ENCODE data around the gene BICRA.

BICRA gene

DNA sequence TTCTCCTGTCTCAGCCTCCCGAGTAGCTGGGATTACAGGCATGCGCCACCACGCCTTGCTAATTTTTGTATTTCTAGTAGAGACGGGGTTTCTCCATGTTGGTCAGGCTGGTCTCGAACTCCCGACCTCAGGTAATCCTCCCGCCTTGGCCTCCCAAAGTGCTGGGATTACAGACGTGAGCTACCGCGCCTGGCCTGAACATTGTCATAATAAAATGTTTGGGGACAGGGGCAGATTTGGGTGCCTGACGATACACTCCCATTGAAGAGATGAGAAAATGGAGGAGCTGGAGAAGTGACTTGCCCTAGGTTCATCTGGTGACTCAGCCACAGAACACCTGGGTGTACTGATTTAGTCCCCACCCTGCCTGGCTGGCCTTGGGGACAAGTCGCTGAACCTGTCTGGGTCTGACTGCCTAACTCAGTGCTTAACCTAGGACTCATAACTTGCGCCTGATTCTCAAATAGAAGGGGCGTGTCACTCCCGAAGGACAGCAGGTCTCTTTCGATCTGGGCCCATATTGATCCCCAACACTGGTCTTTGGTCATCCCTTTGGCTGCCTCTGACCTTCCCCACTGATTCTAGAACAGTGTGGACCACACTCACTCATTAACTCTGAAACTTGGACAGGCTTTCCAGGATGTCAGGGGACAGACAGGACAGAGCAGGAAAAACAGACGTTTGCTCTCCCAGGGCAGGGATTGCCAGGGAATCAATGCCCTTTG is 7.6 kb upstream of the BICRA start:
- no peak for DNase-seq

DNA sequence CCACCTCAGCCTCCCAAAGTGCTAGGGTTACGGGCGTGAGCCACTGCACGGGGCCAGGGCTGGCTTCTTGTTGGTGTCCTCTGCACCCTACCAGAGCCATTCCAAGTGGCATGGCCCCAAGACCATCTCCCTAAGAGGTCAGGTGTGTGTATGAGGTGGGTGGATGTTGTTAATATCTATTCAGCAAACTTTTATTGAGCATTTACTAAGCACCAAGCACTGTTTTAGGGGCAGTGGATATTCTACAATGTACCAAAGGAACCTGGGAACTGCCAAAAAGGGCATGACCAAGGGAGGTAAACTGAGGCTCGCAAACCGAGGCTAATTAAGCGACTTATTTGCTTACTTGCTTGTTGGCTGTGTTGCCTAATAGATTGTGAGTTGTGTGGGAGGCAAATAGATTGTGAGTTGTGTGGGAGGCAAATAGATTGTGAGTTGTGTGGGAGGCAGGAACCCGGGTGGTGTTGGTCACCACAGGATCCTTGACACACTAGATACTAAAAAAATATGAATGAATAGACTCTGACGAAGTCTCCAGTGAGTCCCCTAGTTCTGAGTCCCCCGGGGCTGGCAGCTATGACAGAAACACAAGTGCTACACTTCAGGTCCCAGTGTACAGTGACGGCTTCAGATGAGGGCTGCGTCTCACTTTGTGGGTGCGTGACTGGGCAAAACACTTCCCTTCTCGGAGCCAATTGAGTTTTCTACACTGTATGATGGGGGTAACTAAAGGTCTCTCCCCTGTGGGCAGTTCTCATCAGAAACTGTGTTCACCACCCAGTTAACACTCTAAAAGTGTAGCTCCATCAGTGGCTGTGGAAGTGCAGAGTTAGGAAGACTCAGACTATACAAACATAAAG is 5.0 kb upstream of the BICRA start:
- no peak for DNase-seq

DNA sequence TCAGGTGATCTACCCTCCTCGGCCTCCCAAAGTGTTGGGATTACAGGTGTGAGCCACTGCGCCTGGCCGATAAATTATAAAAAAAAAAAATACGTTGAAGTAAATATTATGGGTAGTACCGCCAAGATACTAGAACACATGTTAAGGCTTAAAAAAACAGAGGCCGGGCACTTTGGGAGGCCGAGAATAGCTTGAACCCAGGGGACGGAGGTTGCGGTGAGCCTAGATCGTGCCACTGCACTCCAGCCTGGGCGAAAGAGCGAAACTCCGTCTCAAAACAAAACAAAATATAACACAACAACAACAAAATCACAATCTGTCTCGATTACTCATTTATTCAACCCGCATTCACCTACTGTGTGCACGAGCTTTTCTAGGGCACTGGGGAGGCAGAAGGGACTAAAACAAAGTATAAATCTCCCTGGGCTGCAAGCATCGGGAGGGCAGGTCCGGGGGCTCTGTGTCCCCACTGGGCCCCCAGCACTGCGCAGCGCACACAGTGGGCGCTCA is 1.3 kb upstream of the BICRA start:
- no peak for DNase-seq

DNA sequence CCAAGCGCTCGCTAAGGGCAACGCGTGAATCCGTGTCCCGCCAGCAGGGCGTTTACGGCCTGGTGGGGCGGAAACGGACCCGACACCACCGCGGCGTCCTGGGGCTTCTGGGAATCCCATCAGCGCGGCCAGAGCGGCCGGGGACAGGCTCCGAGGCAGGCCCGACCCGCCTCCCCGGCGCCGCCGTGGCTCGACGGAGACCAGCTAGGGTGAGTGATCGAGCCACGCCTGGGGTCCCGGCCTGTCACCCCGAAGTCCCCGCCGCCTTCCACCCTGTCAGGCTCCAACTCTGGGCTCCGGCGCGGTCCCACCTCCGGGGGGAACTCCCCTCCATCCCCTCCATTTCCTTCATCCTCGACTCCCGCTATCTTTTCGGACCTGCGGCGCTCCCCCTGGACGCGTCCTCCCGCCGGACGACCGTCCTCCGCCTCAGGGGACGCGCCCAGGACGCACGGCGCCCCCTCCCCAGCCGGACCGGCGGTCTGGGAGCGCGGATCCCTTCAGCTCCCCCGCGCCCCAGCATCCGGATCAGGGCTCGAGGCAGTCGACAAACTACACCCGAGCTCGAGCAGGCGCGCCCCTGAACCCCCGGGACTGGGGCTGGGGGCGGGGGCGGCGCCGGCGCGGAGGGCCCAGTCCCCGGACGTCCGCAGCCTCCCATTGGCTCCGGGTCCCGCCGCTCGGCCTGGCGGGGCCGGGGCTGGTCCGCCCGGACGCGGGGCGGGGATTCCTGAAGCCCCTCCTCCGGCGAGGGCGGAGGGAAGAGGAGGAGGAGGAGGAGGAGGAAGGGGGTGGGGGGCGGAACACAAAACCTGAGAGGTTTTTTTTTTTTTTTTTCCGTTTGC is 638 bp upstream of the BICRA start:
- DNase-seq: peak; percentile 100

DNA sequence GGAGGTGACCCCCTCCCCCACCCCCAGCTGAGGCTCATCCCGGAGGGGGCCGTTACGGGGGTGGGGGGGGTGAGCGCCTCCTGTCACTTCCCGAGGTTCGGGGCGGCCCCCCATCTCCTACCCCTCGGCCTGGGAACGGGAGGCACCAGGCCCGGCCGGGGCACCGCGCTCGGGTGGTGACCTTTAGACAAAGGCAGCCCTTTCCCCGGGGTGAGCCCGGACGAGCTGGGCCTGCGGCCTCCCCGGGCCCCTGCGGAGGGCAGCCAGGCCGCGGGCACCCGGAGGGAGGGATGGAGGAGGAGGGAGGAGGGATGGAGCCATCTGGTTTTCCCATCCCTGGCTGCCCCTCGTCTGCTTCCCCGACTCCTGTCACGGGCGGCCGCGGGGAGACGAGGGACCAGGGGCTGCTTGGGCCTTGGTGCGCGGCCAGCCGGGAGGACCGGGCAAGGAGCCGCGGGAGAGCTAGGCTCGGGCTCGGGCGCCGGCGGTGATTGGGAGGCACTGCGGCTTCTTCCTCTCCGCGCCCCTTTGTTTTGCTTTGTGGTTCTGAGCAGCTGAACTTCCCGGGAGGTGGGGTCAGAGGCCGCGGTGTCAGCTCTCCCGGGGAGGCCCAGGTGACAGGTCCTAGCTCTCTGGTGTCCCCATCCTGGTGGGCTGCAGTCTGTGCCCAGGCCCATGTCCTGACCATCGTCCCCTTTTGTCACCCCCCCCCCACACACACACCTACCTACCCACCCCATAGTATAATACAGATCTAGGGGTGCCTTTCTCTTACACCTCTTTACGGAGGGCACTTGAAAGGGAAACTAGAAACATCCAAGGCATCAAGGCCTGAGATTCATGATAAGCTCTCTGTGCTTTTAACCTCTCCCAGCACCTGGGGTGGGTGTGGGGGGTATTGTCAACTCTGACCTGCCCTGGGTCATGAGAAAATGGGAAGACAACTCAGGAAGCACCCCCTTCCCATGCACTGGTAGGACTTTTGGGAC is 1.3 kb downstream of the BICRA start:
- peak; percentile 50 for DNase-seq

DNA sequence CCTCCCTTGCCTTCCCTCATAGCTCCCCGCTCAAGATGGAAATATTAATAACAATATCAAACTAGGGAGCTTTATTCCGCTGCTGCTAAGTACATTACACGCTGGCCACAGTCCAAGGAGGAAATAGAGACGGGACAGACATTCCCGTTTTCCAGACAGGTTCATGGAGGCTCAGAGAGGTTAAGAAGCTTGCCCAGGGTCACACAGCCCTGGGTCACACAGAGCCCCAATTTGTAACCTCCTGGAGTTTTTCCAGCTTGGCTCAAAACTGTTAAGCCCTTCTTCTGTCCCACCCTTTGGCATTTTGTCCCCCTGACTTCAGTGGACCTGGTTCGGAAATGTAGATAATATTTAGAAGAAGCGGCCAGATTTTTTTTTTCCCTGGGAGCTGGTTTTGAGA is 2.0 kb downstream of the BICRA start:
- no peak for DNase-seq

DNA sequence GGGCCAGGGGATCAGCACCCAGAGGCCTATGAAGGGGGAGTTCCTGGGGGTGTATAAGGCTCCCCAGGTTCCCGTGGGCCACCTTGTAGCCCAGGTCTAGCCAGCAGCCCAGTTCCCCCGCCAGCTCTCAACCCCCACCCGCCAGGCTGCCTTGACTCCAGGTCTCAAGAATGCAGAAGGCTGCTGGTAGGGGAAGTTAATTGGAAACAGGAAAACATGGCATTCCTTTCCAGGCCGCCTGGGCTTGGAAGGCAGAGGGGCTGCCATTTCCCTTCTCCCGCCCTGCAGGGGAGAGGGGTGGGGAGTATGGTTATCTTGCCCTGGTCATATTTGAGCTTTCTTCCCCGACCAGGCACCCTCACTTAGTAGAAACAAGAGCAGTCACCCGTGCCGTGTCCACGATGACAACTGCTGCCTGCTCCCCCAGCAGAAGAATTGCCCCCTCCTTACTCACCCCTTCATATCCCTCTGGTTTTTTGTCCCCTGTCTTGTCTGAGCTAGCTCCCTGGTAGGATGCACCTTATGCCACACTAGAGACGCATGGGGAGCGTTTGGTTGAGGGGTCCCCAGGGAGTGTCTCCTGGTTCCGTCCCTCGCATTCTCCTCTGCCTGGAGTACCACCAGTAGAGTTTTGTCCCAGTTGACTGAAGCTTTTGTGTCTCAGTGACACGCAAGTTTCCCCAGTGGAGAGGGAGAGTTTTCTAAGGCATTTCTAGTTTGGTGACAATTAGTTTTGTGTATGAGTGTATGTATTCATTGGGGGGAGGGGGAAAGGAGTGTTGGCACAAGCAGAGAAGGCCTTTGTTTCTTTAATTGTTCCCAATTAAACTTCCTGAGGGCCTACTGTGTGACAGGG is 4.5 kb downstream of the BICRA start:
- DNase-seq: no peak

DNA sequence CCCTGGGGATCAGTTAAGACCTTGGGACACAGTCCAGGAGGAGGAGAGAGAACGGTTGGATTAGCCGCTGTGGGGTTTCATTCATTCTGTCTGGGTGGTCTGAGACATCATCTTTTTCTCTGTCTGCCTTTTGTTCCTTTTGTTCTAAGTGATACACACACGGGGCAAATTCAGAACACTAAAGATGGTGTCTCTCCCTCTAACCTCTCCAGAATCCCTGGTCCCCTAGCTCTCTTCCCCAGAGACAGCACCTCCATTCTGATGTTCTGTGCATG is 5.0 kb downstream of the BICRA start:
- no peak for DNase-seq

DNA sequence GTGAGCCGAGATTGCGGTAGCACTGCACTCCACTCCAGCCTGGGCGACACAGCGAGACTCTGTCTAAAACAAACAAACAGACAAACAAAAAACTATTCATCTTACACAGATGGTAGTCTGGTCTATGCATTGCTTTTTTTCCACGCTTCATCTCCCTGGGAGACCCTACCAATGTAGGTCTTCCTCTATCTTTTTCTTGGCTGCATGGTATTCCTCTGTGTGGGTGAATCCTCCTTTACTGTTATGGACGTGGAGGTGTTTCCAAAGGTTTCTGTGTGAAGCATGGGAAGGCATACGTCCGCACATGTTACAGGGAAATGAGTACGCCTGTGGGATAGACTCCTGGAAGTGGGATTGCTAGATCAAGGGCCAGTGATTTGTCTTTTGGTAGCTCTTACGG is 5.6 kb downstream of the BICRA start:
- DNase-seq: no peak

DNA sequence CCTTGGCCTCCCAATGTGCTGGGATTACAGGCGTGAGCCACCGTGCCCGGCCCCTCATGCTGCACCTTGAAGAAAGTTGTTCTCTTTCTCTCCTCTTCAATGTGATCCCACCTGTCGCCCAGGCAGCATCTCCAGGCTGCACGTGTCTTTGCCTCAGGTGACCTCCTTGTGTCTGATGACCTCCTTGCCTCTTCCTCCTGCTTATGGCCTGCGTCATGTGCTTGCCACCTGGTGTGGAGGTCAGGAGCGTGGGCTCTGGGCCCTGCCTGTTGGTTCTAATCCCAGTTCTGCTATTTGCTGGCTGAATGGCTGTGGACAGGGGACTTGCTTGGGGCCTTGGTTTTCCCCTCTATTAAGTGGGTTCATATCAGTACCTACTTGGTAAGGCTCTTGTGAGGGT is 6.3 kb downstream of the BICRA start:
- DNase-seq: no peak

DNA sequence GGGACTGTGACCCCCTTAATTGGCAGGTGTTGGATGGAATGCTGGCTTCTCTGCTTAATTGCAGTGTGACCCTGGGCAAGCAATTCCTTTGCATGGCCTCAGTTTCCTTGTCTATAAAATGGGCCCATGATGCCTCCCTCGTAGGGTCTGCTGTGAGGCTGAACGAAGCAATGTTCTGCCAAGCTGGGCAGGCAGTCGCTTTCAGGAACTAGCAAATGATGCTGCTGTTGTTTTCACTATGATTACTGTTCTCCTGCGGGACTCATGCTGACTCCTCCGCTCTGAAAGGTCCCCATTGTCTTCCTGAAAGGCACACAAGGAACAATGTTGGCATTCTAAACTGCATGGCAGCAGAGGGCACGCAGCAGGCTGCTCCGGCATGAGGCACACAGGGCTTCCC is 6.8 kb downstream of the BICRA start:
- DNase-seq: no peak

DNA sequence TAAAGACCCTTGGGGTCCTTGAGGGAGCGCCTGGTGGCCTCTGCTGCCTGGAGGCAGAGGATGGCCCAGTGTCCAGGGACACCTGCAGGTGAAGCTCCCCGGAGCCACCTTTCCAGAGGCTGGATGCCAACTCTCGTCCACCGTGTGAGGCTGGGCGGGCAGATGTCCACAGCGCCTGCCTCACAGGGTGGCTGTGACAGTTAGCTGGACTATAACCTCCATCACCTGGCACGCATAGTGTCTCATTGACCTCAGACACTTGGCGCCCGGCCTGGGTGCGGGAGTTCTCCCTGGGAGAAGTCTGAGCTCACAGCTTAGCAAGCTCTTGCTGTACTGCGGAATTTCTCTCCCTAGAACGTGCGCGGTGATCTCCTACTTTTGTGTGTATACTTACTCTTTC is 9.8 kb downstream of the BICRA start:
- DNase-seq: no peak

DNA sequence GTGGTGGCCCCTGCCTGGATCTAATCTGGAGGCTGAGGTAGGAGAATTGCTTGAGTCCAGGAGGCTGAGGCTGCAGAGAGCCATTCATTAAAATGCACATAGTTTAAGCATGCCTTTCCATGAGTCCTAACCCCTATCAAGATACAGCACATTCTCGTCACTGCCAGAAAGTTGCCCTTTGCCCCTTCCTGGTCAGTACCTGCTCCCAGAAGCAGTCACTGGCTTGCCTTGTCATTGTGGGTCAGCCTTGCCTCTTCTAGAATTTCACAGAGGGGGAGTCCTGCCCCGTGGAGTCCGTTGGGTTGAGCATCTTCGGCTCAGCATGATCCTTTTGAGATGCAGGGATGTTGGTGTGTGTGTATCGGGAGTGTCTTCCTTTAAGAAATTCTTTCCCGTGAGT is 10.8 kb downstream of the BICRA start:
- DNase-seq: no peak

DNA sequence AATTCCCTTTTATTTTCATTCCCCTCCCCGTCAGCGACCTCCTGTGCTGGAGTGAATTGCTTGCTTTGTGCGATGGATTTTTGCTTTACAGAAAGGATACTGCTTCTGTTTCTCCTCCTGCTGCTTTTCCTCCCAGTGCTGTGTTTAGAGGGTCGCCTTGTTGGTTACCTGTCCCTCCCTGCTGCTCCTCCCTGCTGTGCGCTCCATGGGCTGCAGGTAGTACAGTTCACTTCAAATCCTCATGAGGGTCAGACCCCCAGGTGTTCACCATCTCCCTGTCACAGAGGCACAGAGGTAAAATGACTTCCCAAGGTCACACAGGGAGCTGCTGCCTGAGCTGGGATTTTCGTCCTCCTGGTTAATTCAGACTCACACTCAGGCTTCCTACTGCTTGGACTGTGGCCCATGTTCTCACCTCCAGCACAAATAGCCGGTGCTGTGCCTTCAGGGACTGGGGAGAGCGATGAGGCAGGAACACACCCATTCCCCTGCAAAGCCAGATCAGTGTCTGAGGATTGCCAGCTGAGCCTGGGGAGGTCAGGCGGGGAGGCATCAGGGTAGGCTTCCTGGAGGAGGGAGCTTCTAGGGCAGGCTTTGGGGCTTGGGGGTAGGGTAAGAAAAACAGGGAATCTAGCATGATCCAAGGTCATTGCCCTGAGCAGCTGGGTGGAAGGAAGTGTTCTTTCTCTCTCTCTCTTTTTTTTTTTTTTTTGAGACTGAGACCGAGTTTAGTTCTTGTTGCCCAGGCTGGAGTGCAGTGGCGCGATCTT is 14.4 kb downstream of the BICRA start:
- no peak for DNase-seq

DNA sequence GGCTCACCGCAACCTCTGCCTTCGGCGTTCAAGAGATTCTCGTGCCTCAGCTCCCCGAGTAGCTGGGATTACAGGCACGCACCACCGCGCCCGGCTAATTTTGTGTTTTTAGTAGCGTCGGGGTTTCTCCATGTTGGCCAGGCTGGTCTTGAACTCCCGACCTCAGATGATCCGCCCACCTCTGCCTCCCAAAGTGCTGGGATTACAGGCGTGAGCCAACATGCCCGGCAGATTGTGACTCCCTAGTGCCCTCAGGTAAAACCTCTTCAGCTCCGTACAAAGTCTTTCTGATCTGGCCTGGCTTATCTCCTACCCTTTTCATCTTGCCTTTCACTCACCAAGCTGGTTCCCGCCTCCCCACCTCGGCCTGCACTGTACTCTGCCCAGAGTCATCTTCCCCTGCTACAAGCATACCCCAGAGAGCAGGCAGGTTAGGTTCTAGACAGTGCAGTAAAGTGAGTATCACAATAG is 15.0 kb downstream of the BICRA start:
- no peak for DNase-seq

DNA sequence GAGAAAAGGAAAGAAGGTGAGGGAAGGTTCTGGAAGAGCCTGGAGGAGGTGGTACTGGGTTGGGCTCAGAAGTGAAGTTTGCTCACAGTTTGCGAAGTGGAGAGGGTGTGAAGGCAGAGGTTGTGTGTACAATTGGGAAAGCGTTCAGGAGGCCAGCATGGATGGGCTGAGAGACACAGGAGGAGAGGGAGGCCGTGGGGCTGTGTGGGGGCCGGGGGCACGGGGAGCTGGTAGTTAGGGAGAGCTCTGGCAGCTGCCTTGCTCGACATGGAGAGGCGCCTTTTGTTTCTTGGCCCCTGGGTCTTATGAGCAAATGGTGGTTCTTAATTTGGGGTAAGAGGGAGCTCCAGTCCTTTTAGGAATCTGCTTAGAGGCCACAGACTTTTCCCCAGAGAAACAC is 16.7 kb downstream of the BICRA start:
- DNase-seq: no peak

DNA sequence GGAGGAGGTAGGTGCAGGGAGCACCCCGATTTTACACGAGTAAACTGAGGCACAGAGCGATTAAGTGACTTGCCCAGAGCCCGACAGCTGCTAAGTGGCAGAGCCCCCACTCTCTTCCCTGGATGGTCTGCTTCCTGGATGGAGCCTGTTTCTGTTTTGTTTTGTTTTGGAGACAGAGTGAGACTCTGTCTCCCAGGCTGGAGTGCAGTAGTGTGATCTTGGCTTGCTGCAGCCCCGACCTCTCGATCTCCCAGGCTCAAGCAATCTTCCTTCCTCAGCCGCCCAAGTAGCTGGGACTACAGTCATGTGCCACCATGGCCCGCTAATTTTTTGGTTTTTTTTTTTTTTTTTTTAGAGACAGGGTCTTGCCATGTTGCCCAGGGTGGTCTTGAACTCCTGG is 17.3 kb downstream of the BICRA start:
- DNase-seq: no peak

DNA sequence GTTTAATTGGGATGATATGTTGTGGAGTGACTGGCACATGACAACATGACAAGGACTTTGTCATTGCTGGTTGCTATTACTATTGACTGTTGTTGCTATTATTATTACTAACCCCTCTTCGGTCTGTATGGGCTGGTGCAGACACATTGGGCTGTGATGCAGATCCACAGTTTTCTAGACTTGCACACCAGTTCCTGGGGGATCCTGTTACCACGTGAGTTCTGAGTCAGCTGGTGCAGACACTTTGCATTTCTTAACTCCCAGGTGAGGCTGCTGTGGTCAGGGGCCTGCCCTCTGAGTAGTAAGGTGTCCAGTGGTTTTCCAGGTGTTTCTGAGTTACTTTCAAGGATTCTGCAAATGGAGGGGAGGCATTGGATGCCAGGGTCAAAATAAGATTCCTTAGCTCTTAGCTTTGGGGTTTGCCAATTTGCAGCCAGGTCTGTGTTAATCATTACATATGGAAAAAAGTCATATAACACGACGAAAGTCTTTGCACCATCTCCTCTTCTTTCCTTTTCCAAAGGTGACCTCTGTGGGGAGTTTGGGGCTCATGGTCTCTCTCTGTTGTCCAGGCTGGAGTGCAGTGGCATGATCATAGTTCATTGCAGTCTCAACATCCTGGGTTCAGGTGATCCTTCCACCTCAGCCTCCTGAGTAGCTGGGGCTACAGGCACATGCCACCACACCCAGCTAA is 19.3 kb downstream of the BICRA start:
- no peak for DNase-seq

DNA sequence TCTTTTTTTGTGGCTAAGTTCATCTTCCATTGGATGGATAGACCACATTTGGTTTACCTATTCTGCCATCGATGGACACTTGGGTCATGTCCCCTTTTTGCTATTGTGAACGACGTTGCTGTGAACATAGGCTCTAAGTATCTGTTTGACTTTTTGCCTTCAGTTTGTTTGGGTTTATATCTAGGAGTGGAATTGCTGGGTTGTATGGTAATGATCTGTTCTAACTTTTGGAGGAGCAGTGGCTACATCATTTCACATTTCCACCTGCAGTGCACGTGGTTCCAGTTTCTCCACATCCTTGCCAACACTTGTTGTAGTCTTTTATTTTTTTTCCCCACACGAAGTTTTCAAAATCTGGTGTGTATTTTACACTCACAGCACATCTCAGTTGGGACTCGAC is 21.7 kb downstream of the BICRA start:
- no peak for DNase-seq
